ENCODE results near the gene ISLR2. TPM values are rescaled to one million over a fixed set of nuclear protein-coding genes. Genes with fewer than 3 reads are reported as not detected.

The ISLR2 gene
- total RNA-seq, 2 donors from 2014 or later: not detected

DNA sequence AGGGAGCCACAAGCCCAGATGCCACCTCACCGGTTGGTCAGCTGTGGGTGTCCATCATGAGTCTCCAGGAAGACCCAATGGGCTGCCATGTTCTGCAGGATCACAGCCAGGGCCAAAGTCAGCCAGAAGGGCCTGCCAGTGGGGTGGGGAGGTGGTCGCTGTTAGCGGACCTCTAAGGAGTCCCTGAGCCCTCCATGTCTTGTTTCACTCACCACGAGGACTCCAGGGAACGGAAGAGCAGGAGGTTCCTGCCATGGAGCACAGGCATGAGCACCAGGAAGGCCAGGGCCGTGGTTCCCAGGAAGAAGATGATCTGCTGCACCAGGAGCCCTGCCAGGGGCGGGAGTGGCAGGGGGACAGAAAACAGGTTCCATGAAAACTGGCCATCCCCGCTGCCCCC is 51.7 kb downstream of the ISLR2 start:
- 95 to 100% methylated on average over 6 to 8 of the region's 8 CpGs for WGBS, 2 experiments (ENCODE audit: insufficient coverage in 1 of 2, insufficient read length in 1 of 2)
- no peak overlapping the region for H3K27ac ChIP-seq (ENCODE audit: low read depth, low read length)
- no peak overlapping the region for H3K27ac Mint-ChIP-seq

DNA sequence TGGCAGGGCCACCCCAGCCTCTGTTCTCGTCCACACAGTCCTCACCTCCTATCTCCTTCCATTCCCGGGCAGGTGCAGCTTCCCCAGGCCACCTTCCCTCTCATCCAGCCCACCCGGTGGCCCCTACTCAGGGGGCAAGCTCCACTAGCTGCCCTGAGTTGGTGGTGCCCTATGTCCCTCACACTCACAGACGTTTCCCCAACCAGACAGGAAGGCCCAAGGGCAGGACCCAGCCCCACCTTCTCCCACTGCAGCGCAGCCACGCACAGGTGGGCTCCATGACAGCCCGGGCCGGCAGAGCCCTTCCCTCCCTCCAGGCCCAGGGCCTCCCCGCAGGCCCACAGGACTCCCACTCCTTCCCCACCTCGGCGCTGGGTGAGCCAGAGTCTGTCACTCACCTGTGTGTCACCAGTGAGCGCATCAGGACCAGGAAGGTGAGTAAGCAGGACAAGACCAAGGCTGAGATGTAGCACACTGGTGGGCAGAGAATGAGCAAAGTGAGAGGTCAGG is 54.3 kb downstream of the ISLR2 start:
- Mint-ChIP-seq H3K9me3 (no peaks in the 10 kb centered on the region), H3K27me3 (ENCODE audit: insufficient read depth) (no peaks in the 10 kb centered on the region), H3K4me3 (no peak overlapping the region), H3K4me1 (no peaks in the 10 kb centered on the region), H3K27ac (no peak overlapping the region), H3K36me3 (ENCODE audit: low read depth) (no peaks in the 10 kb centered on the region)
- Histone ChIP-seq H3K27me3 (ENCODE audit: control insufficient read depth, insufficient read depth, low read length, poor library complexity, severe bottlenecking) (no peaks in the 10 kb centered on the region), H3K36me3 (ENCODE audit: control insufficient read depth, insufficient read depth, low read length) (no peaks in the 10 kb centered on the region), H3K9me3 (ENCODE audit: control insufficient read depth, low read length) (no peaks in the 10 kb centered on the region), H3K4me1 (ENCODE audit: control insufficient read depth, insufficient read depth, low read length) (no peaks in the 10 kb centered on the region), H3K4me3 (ENCODE audit: low read length) (no peak overlapping the region), H3K9ac (ENCODE audit: extremely low read depth, low read length, poor library complexity, severe bottlenecking) (no peak overlapping the region), H3K27ac (ENCODE audit: low read depth, low read length) (no peak overlapping the region)
- 80 to 83% methylated on average over 5 to 12 of the region's 12 CpGs for WGBS, 2 experiments (ENCODE audit: insufficient coverage in 1 of 2, insufficient read length in 1 of 2)
- no peak for DNase-seq
- TF ChIP-seq, protein P1, sequence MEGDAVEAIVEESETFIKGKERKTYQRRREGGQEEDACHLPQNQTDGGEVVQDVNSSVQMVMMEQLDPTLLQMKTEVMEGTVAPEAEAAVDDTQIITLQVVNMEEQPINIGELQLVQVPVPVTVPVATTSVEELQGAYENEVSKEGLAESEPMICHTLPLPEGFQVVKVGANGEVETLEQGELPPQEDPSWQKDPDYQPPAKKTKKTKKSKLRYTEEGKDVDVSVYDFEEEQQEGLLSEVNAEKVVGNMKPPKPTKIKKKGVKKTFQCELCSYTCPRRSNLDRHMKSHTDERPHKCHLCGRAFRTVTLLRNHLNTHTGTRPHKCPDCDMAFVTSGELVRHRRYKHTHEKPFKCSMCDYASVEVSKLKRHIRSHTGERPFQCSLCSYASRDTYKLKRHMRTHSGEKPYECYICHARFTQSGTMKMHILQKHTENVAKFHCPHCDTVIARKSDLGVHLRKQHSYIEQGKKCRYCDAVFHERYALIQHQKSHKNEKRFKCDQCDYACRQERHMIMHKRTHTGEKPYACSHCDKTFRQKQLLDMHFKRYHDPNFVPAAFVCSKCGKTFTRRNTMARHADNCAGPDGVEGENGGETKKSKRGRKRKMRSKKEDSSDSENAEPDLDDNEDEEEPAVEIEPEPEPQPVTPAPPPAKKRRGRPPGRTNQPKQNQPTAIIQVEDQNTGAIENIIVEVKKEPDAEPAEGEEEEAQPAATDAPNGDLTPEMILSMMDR (conservative IDR thresholded peaks at IDR 0.05): no peak

More for the DNA sequence above, 51.7 kb downstream of the ISLR2 start:
- Mint-ChIP-seq H3K27me3 (ENCODE audit: insufficient read depth) (no peaks in the 10 kb centered on the region), H3K4me3 (no peak overlapping the region), H3K9me3 (no peaks in the 10 kb centered on the region), H3K4me1 (no peaks in the 10 kb centered on the region), H3K36me3 (ENCODE audit: low read depth) (no peaks in the 10 kb centered on the region)
- TF ChIP-seq, protein P1 (conservative IDR thresholded peaks at IDR 0.05): no peak
- no peak overlapping the region for H3K9ac ChIP-seq (ENCODE audit: extremely low read depth, low read length, poor library complexity, severe bottlenecking)
- H3K36me3 ChIP-seq (ENCODE audit: control insufficient read depth, insufficient read depth, low read length): no peaks in the 10 kb centered on the region
- H3K9me3 ChIP-seq (ENCODE audit: control insufficient read depth, low read length): no peaks in the 10 kb centered on the region
- DNase-seq: no peak
- no peaks in the 10 kb centered on the region for H3K27me3 ChIP-seq (ENCODE audit: control insufficient read depth, insufficient read depth, low read length, poor library complexity, severe bottlenecking)
- H3K4me3 ChIP-seq (ENCODE audit: low read length): no peak overlapping the region
- no peaks in the 10 kb centered on the region for H3K4me1 ChIP-seq (ENCODE audit: control insufficient read depth, insufficient read depth, low read length)

DNA sequence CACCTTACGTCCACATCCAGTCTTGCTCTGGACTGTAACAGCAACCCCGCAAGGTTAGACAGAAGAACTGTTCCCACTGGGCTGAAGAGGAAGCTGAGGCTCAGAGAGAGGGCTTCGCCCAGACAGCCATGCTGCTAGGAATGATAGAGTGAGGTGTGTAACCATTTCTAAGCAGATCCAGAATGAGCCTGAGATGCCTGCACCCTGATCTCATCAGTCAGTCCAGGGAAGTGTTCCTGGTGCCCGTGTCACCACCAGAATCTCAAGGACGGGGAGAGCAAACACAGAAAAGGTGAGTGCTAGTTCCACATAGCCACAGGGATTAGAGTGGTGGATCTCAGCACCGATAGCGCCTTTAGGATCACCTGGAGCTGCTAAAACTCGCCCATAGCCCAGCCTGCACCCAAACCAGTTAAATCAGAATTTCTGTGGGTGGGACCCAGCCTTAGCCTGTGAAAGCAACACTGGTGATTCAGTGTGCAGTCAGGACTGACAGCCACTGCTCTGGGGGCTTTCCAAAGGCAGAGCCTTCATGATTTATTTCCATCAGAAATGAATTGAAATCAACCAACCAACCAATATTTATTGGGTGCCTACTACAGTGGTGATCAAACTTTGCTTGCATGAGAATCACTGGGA is 55.4 kb downstream of the ISLR2 start:
- Histone ChIP-seq H3K36me3 (ENCODE audit: control insufficient read depth, insufficient read depth, low read length) (no peaks in the 10 kb centered on the region), H3K4me1 (ENCODE audit: control insufficient read depth, insufficient read depth, low read length) (no peaks in the 10 kb centered on the region), H3K9ac (ENCODE audit: extremely low read depth, low read length, poor library complexity, severe bottlenecking) (no peak overlapping the region), H3K9me3 (ENCODE audit: control insufficient read depth, low read length) (no peaks in the 10 kb centered on the region), H3K27me3 (ENCODE audit: control insufficient read depth, insufficient read depth, low read length, poor library complexity, severe bottlenecking) (no peaks in the 10 kb centered on the region), H3K4me3 (ENCODE audit: low read length) (no peak overlapping the region), H3K27ac (ENCODE audit: low read depth, low read length) (no peak overlapping the region)
- TF ChIP-seq, protein P1 (conservative IDR thresholded peaks at IDR 0.05): no peak
- H3K27ac Mint-ChIP-seq: no peak overlapping the region
- no peak for DNase-seq
- H3K4me1 Mint-ChIP-seq: no peaks in the 10 kb centered on the region
- H3K36me3 Mint-ChIP-seq (ENCODE audit: low read depth): no peaks in the 10 kb centered on the region
- H3K9me3 Mint-ChIP-seq: no peaks in the 10 kb centered on the region
- no peaks in the 10 kb centered on the region for H3K27me3 Mint-ChIP-seq (ENCODE audit: insufficient read depth)
- H3K4me3 Mint-ChIP-seq: no peak overlapping the region
- 77 to 89% methylated on average over 6 to 8 of the region's 8 CpGs for WGBS, 2 experiments (ENCODE audit: insufficient coverage in 1 of 2, insufficient read length in 1 of 2)

Other genes with a start within 250 kb of the ISLR2 start
- gene LOXL1, start 204.1 kb upstream of the ISLR2 start, total RNA-seq: 10 to 100 TPM; 21.3 to 31.8 TPM
- 1 to 10 TPM; 4.4 to 5.5 TPM for gene STOML1, start 138.3 kb upstream of the ISLR2 start, total RNA-seq
- gene PML, start 135.9 kb upstream of the ISLR2 start, total RNA-seq: 10 to 100 TPM; 26.5 to 28.9 TPM
- under 1 TPM; 0.75 to 0.86 TPM for gene GOLGA6A, start 48.0 kb upstream of the ISLR2 start, total RNA-seq
- under 1 TPM in 1 of 2 donors, not detected in 1; 0.29 TPM for gene ISLR, start 43.1 kb downstream of the ISLR2 start, total RNA-seq
- 10 to 100 TPM; 18.2 to 26.2 TPM for gene STRA6, start 72.2 kb downstream of the ISLR2 start, total RNA-seq
- 1 to 10 TPM; 2.8 to 3.5 TPM for gene CCDC33, start 105.7 kb downstream of the ISLR2 start, total RNA-seq
- 1 to 10 TPM; 4.8 to 5.3 TPM for gene CYP11A1, start 237.1 kb downstream of the ISLR2 start, total RNA-seq